Ovary (tissue), 10 donors: Measurements from ENCODE around the gene SAA4. TPM values are rescaled to one million over a fixed set of nuclear protein-coding genes. Genes with fewer than 3 reads are reported as not detected.

Source experiments
- DNase-seq, 5 donors: peaks; one replicate each; pipeline ENCODE4 v3.0.0-alpha.2; 2019 to 2020
- H3K27ac ChIP-seq, 2 donors: fragments of 200-600 bp; one replicate each; pipeline versions ENCODE4 v1.5.1 to v1.8.0; 2019 to 2022
- H3K27me3 ChIP-seq: fragments of 200-600 bp; one replicate; pipeline ENCODE4 v1.8.0; 2022
- H3K36me3 ChIP-seq: fragments of 200-600 bp; sonication (generic); one replicate; pipeline ENCODE4 v1.5.1; 2019
- H3K4me1 ChIP-seq: one replicate; pipeline ENCODE4 v1.8.1; 2013; ENCODE audit warnings: mild to moderate bottlenecking, moderate library complexity; ENCODE audit not compliant: insufficient read depth
- H3K4me3 ChIP-seq: fragments of 200-600 bp; sonication (generic); one replicate; pipeline ENCODE4 v1.5.1; 2017
- H3K9me3 ChIP-seq, 2 donors: fragments of 200-600 bp in 1 of 2; sonication (generic) in 1 of 2; one replicate each; pipeline versions ENCODE4 v1.5.1 to v1.8.1; 2013 to 2019; ENCODE audit warnings: mild to moderate bottlenecking in 1 of 2, moderate library complexity in 1 of 2
- EP300 ChIP-seq: sonication (generic); formaldehyde crosslinking; IDR thresholded peaks from one replicate; pipeline ENCODE4 v1.6.1; 2017; ENCODE audit warnings: antibody characterized with exemption
- POLR2A ChIP-seq: fragments of 450-650 bp; IDR thresholded peaks from one replicate; pipeline ENCODE4 v1.6.1; 2017; ENCODE audit warnings: antibody characterized with exemption, mild to moderate bottlenecking, moderate library complexity
- WGBS, 3 donors: extraction: QIAGEN DNeasy Blood & Tissue Kit in 1 of 3; methylation state at CpG; one replicate each; pipeline versions ENCODE4 v1.1.5 to v1.1.7; 2013 to 2017; 5-methylcytosine and 5-hydroxymethylcytosine counted together
- intact Hi-C, 4 donors: fragments of 100-400 bp; cut with DNase I; formaldehyde crosslinking; loops; one replicate each; pipeline versions ENCODE4 v1.11.0 to v1.15.1; 2022 to 2023
- long read RNA-seq, 3 donors: library from polyadenylated mRNA in 2 of 3; unstranded in 2 of 3; transcript quantifications; one replicate each; pipeline ENCODE4 v2.0.0 and lab custom pipeline, GENCODE V29; 2021 to 2026
- polyA plus RNA-seq, 2 donors: library from polyadenylated mRNA; stranded (reverse); fragments of 200-250 nt in 1 of 2; fragments of 350-450 nt in 1 of 2; fragmentation: Illumina TruSeq in 1 of 2; extraction: RNeasy Lipid Tissue Mini Kit (QIAGEN cat#74804) in 1 of 2; gene quantifications; one replicate each; pipeline ENCODE4 v1.2.3, GENCODE V29; 2013 to 2014
- total RNA-seq, 7 donors: library from RNA; depleted of rRNA in 2 of 7; stranded (reverse); fragments of >200 nt in 2 of 7; fragmentation: NEBNext Ultra II Directional in 3 of 7; extraction: Animal tissue kit (Norgen Biotek cat#: 25700) in 3 of 7; gene quantifications; one replicate each; pipeline versions ENCODE4 v1.1.0 to v1.2.4, GENCODE V29; 2016 to 2023
- TF ChIP-seq, protein P1 (sequence below), 3 donors: fragments of 450-650 bp in 2 of 3; fragments of 200-600 bp in 1 of 3; IDR thresholded peaks; one replicate each; pipeline versions ENCODE4 v1.5.1 to v1.8.0; 2016 to 2022; ENCODE audit warnings: antibody characterized with exemption in 3 of 3, mild to moderate bottlenecking in 1 of 3
- donor health status: DM: no; HTN: no; CAD: no; lungs with moderate emphysema.
- donor health status: DM: no; HTN: no; CAD: no.
- donor health status: Bipolar disorder and iron deficiency.
- donor health status: DM: yes; HTN: yes; CAD: no.
- donor health status: DM: no; HTN: no; CAD: no.
- donor health status: DM: yes; HTN: yes; CAD: no.

The SAA4 gene, protein sequence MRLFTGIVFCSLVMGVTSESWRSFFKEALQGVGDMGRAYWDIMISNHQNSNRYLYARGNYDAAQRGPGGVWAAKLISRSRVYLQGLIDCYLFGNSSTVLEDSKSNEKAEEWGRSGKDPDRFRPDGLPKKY
- total RNA-seq (under 1 TPM in 1 of 7 donors, not detected in 6; 0.57 TPM), polyA plus RNA-seq (not detected)
- long read RNA-seq, donor 1, result 0 reads
- long read RNA-seq, donor 2, result 0 reads
- long read RNA-seq, donor 3, result 0 reads

DNA sequence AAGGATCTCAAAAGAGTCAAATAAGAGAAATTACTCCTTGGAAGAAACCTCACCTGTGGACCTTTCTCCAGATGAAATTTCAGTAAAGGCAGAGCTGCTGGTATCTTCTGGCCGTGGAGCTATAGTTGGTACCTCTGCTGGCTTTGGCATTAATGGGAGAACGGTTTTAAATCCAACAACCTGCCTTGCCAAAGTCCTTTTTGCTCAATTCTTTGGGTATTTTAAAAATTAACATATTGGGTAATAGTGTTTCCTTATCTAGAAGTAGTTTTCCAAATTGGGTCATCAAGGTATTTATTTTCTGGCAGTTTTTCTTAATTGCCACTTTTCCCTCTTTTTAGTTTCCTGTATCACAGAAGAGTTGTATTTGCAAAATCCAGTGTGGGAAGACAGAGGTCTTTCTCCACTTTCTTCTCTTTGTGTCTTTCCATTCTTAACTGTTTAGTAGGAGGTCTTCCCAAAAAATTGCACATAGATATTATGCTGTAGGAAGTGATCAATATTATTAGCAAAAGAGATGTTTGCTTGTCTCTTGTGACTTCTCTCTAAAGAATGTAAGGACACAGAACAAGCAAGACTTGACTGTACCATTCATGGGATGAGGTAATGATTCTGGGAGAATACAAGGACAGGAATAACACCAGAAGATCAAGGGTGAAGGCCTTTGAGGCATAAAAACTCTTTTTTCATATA lies at the start of gene SAA4:
Gene SAA4 (minus strand): TSS at position 139 of the 693 bp plus-strand sequence. CDS start 876 bp downstream, outside the sequence.
- Histone ChIP-seq H3K27me3 (no peaks in the 10 kb centered on the region), H3K9me3 (no peaks in the 10 kb centered on the region), H3K36me3 (no peaks in the 10 kb centered on the region), H3K27ac (no peak within 1 kb of the TSS), H3K4me1 (no peaks in the 10 kb centered on the region), H3K4me3 (no peak within 1 kb of the TSS)
- DNase-seq, result no peak
- no peak for TF ChIP-seq EP300
- TF ChIP-seq, protein P1, sequence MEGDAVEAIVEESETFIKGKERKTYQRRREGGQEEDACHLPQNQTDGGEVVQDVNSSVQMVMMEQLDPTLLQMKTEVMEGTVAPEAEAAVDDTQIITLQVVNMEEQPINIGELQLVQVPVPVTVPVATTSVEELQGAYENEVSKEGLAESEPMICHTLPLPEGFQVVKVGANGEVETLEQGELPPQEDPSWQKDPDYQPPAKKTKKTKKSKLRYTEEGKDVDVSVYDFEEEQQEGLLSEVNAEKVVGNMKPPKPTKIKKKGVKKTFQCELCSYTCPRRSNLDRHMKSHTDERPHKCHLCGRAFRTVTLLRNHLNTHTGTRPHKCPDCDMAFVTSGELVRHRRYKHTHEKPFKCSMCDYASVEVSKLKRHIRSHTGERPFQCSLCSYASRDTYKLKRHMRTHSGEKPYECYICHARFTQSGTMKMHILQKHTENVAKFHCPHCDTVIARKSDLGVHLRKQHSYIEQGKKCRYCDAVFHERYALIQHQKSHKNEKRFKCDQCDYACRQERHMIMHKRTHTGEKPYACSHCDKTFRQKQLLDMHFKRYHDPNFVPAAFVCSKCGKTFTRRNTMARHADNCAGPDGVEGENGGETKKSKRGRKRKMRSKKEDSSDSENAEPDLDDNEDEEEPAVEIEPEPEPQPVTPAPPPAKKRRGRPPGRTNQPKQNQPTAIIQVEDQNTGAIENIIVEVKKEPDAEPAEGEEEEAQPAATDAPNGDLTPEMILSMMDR (IDR thresholded peaks at IDR 0.05), result no peak
- intact Hi-C loops, result no loop called here
- WGBS, 3 donors, result 69 to 77% (median 75%) methylated on average over 2 of the region's 2 CpGs

DNA sequence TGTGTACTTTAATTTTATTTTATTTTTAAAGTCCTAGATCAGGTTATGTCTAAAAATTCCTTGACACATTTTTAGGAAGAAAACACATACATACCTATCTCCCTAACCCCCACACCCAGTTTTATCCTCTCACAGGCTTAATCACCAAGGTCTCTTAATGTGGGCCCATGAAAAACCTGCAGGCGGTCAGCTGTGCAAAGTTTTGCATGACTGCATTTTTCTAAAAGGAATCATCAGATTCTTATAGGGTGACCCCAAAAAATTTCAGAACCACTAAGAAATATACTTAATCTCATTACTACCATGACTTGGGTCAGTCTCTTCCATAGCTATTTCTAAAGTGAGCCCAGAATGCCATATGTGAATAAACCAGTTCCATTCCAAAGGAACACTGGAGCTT lies 49.2 kb upstream of the SAA4 start:
- H3K27me3 ChIP-seq, result no peaks in the 10 kb centered on the region
- DNase-seq, result no peak
- intact Hi-C loops, result no loop called here
- WGBS, 3 donors, result 89 to 94% (median 91%) methylated on average over 1 of the region's 1 CpG
- H3K4me1 ChIP-seq, result no peaks in the 10 kb centered on the region
- H3K9me3 ChIP-seq, result no peaks in the 10 kb centered on the region
- H3K27ac ChIP-seq, result no peak overlapping the region
- TF ChIP-seq POLR2A (no peak), EP300 (no peak)
- TF ChIP-seq, protein P1 (IDR thresholded peaks at IDR 0.05), result no peak
- H3K36me3 ChIP-seq, result no peaks in the 10 kb centered on the region
- H3K4me3 ChIP-seq, result no peak overlapping the region

DNA sequence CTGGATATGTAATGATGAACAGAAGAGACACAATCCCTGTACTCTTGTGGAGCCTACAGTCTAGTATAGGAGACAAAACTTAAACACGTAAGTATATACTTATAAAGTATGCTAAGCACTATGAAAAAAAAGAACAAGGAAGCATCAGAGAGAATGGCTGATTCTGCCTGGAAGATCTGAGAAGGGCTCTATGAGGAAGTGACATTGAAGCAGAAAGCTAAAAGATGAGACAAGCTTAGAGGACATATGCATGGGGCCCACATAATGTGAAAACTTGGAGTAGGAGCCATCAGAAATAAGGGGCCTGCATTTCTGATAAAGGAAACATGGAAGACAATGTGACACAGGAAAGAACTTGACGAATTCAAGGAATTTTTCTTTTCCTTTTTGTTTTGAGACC lies 46.0 kb upstream of the SAA4 start:
- intact Hi-C loops, result no loop called here
- H3K36me3 ChIP-seq, result no peaks in the 10 kb centered on the region
- H3K4me1 ChIP-seq, result no peaks in the 10 kb centered on the region
- no peaks in the 10 kb centered on the region for H3K9me3 ChIP-seq
- no peak overlapping the region for H3K27ac ChIP-seq
- 96 to 97% (median 97%) methylated on average over 2 of the region's 2 CpGs for WGBS, 3 donors
- no peak for DNase-seq
- TF ChIP-seq EP300 (no peak), POLR2A (no peak)
- TF ChIP-seq, protein P1 (IDR thresholded peaks at IDR 0.05), result no peak
- H3K4me3 ChIP-seq, result no peak overlapping the region
- H3K27me3 ChIP-seq, result no peaks in the 10 kb centered on the region

DNA sequence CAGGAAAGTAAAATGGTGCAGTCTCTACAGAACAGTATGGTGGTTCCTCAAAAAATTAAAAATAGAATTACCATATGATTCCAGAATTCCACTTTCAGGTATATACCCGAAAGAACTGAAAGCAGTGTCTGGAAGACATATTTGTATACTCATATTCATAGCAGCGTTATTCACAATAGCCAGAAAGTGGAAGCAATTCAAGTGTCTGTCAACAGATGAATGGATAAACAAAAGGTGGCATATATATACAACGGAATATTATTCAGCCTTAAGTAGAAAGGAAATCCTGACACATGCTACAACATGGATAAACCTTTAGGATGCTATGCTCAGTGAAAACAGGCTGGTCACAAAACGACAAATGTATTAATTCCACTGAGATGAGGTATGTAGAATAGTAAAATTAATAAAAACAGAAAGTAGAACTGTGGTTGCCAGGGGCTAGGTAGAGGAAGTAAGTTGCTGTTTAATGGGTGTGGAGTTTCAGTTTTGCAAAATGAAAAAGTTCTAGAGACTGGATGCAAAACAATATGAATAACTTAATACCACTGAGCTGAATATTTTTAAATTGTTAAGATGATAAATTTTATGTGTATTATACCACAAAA lies 43.9 kb upstream of the SAA4 start:
- WGBS, 3 donors, result 89 to 92% (median 89%) methylated on average over 4 of the region's 4 CpGs
- no peaks in the 10 kb centered on the region for H3K36me3 ChIP-seq

More for the DNA sequence above, 43.9 kb upstream of the SAA4 start:
- H3K27me3 ChIP-seq, result no peaks in the 10 kb centered on the region
- H3K27ac ChIP-seq, result no peak overlapping the region
- intact Hi-C loops, result no loop called here
- no peaks in the 10 kb centered on the region for H3K4me1 ChIP-seq
- H3K4me3 ChIP-seq, result no peak overlapping the region
- H3K9me3 ChIP-seq, result no peaks in the 10 kb centered on the region
- TF ChIP-seq POLR2A (no peak), EP300 (no peak)
- TF ChIP-seq, protein P1 (IDR thresholded peaks at IDR 0.05), result no peak
- DNase-seq, result no peak
